GM18526 (cell line): ENCODE results near the gene PSRC1.

Experiments
- POLR2A ChIP-seq: IDR thresholded peaks from 3 replicates; pipeline ENCODE4 v1.6.1; 2011; ENCODE audit not compliant: insufficient read length; ENCODE audit errors: extremely low read depth

The PSRC1 gene

GRCh38 chr1:109282952-109283747, at the start of gene PSRC1:
PSRC1 (minus strand) TSS chr1:109283145.
- peak; percentile 82 for TF ChIP-seq POLR2A

- TF ChIP-seq POLR2A: no peak
Measured at GRCh38 chr1:109331113-109331512, 48.2 kb upstream of the PSRC1 start.

- no peak for TF ChIP-seq POLR2A
Measured at GRCh38 chr1:109327285-109327684, 44.3 kb upstream of the PSRC1 start.

- no peak for TF ChIP-seq POLR2A
Measured at GRCh38 chr1:109322974-109323373, 40.0 kb upstream of the PSRC1 start.

GRCh38 chr1:109319114-109319513, 36.2 kb upstream of the PSRC1 start:
- no peak for TF ChIP-seq POLR2A

- TF ChIP-seq POLR2A: no peak
Measured at GRCh38 chr1:109316506-109316905, 33.6 kb upstream of the PSRC1 start.

GRCh38 chr1:109315288-109315687, 32.3 kb upstream of the PSRC1 start:
- TF ChIP-seq POLR2A: no peak

- no peak for TF ChIP-seq POLR2A
Measured at GRCh38 chr1:109314795-109315194, 31.9 kb upstream of the PSRC1 start.

GRCh38 chr1:109312978-109313775, 30.2 kb upstream of the PSRC1 start:
- no peak for TF ChIP-seq POLR2A

- no peak for TF ChIP-seq POLR2A
Measured at GRCh38 chr1:109312246-109312645, 29.3 kb upstream of the PSRC1 start.

GRCh38 chr1:109309347-109309746, 26.4 kb upstream of the PSRC1 start:
- TF ChIP-seq POLR2A: no peak

- no peak for TF ChIP-seq POLR2A
Measured at GRCh38 chr1:109307274-109308021, 24.5 kb upstream of the PSRC1 start.

GRCh38 chr1:109306832-109307273, 23.9 kb upstream of the PSRC1 start, which contains the start of gene MYBPHL:
MYBPHL (minus strand) TSS chr1:109307011; CDS start chr1:109306991, 20 bp downstream.
- TF ChIP-seq POLR2A: no peak

- no peak for TF ChIP-seq POLR2A
Measured at GRCh38 chr1:109304226-109304920, 21.4 kb upstream of the PSRC1 start.

- no peak for TF ChIP-seq POLR2A
Measured at GRCh38 chr1:109301874-109302273, 18.9 kb upstream of the PSRC1 start.
